ENCODE results near the gene CRYBG1.

GRCh38 chr6:106528521-106528920, 168.0 kb downstream of the CRYBG1 start:
- TF ChIP-seq CTCF (conservative IDR thresholded peaks at IDR 0.05), result no peak
- no peak for TF ChIP-seq ZFX (IDR thresholded peaks at IDR 0.05)
